GM21723 (cell line): ENCODE measurements around the gene ERICH2.
"Not testable (repeated sequence)": the region's sequence is repeated elsewhere in the genome, so short reads cannot be mapped to it uniquely, and the experiment has no call there.

ENCODE experiments used
- ATAC-seq: cut with Tn5 transposase; IDR thresholded peaks from one replicate; pipeline ENCODE4 v1.9.1; 2021; ENCODE audit warnings: mild to moderate bottlenecking, moderate library complexity; ENCODE audit not compliant: unreplicated experiment

Gene ERICH2, protein sequence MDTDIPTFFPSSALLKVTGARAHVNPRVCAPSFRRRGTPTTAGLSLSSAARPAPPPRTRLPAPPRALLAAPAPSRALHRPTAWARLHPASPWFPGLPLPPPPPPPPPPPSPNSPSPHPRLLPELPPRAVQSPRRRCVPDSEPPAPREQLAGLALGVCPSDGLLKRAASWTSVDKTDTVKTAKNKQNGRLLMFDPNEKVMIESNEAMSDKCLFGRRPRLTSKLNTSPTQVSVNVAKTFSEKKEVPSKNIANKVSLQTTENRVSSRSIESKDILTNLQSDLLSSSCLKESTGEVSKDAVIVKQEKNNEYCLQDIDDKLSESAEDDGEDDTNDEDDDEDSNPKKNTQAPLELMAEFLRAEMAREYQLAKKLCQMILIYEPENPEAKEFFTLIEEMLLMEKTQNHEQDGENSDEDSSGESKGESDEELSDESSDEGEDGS

GRCh38 chr2:170770008-170770605 is at the start of gene ERICH2:
ERICH2 (plus strand) TSS chr2:170770378; CDS start chr2:170770682, 304 bp downstream.
- peak; percentile 68 for ATAC-seq

GRCh38 chr2:170721678-170722077 is 48.5 kb upstream of the ERICH2 start:
- no peak for ATAC-seq

GRCh38 chr2:170722301-170722700 is 47.9 kb upstream of the ERICH2 start:
- no peak for ATAC-seq

- ATAC-seq = no peak
Measured at GRCh38 chr2:170723446-170723958, 46.7 kb upstream of the ERICH2 start.

GRCh38 chr2:170733798-170734600 is 36.2 kb upstream of the ERICH2 start:
- no peak for ATAC-seq

- not testable (repeated sequence) for ATAC-seq
Measured at GRCh38 chr2:170734601-170735000, 35.6 kb upstream of the ERICH2 start.

DNA sequence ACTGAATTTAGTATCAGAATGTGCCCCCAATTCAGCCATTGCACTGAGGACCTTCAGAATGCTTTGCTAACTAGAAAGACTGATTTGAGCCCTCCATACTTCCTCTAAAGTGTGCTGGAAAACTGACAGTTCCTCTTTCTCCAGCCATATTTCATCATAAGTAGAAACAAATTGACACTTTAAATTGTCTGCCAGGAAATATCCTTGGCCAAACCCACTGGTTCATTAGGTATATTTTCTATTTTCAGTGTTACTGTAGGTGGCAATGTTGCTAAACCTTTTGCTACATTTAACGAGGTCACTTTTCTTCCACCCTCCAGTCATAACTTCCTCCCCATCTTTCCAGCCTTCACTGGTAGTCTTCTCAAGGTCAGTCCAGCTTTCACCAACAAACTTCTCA is 33.5 kb upstream of the ERICH2 start:
- ATAC-seq = no peak

DNA sequence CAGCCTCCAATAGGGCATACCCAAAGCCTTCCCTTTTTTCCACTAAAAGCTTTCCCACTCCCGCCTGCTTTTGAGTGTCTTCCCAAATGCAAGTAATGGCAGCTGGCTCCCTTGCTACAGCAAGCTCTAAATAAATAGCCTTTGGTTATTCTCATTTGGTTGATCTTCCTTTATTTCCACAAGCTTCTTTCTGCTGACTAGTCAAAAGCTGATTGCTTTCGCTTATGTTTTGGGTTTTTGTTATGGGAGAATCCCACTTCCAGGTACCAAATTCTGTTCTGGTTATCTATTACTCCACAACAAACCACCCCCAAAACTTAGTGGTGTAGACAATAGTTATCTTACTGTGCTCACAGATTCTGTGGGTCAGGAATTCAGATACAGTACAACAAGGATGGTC is 32.8 kb upstream of the ERICH2 start:
- no peak for ATAC-seq

DNA sequence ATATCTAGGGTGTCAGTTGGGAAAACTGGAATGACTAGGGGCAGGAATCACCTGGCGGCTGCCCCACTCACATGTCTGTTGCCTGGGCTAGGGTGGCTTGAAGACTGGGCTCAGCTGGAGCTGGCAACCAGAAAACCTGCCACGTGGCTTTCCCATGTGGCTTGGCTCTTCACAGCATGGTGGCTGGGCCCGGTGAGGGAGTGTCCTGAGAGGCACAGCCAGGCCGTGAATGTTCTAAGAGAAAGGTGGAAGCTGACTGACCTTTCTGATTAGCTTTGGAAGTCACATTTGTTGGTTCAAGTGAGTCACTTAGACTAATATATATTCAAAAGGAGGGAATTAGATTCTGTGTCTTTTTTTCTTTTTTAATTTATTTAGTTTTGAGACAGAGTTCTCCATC is 32.4 kb upstream of the ERICH2 start:
- ATAC-seq = no peak

DNA sequence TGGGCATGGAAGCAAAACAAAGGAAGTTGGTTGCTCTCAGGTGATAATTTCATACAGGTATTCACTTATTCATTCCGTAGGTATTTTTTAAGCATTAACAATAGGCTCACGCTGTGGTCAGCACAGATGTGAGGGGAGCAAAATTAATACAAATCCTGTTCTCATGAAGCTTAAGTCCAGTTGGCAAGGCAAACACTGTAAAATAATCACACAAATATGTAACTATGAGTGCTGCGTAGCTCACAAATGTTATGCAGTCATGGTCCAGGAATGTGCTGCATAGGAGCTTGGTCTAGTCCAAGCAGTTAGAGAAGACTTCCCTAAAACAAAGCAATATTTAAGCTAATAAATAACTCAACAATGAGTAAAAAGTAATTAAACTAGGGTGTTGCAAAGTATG is 31.1 kb upstream of the ERICH2 start:
- no peak for ATAC-seq

- no peak for ATAC-seq
Measured at GRCh38 chr2:170739507-170740046, 30.6 kb upstream of the ERICH2 start.

DNA sequence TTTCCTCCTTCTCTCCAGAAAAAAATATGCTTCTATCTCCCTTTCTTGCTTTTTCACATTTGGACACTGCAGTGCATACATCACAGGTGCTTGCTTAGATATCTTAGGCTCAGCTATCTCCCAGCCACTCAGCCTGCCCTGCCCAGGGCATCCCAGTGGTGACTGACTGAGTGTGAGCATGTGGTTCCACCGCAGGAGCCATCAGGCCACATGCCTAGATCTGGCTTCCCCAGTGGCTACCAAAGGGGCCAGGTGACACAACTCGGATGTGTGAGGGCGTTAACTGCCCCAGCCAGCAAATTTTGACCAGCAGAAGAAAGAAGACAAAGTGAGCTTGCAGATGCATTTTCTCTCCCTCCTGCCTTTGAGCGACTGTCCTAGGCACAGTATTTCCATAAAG is 29.5 kb upstream of the ERICH2 start:
- no peak for ATAC-seq

DNA sequence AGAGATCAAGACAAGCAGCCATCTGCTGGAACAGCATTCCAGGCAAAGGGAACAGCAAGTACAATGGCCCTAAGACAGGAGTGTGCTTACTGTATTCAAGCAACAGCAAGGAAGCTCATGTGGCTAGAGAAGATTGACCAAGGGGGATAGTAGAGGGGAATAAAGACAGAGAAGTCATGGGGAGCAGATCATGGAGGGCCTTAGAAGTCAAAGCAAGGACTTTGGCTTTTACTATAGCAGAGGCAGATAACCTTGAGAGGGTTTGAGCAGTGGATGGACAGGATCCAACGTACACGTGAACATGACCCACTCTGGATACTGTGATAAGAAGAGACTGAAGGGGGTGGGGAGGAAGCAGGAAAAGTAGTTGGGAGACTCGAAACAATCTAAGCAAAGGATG is 28.2 kb upstream of the ERICH2 start:
- ATAC-seq = no peak

GRCh38 chr2:170742896-170743529 is 27.2 kb upstream of the ERICH2 start:
- ATAC-seq = no peak

- ATAC-seq = no peak
Measured at GRCh38 chr2:170743530-170744239, 26.5 kb upstream of the ERICH2 start.

GRCh38 chr2:170744248-170745002 is 25.8 kb upstream of the ERICH2 start:
- ATAC-seq = no peak

DNA sequence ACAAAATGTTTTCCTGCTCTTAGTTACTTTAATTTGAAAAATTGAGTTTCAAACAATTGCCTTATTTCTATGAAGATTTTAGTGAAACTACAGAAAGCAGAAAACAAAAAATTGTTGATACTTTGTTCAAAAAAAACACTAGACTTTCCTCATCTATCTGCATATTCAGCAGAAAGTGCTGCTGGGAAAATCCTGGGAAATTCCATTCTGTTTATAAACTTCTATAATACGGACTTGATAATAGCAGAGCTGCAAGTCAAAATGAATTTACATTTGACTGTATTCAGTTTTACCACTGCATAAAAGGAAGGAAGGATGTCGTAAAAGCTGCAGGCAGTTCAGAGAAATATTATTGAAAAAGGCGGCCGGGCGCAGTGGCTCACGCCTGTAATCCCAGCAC is 24.9 kb upstream of the ERICH2 start:
- no peak for ATAC-seq

DNA sequence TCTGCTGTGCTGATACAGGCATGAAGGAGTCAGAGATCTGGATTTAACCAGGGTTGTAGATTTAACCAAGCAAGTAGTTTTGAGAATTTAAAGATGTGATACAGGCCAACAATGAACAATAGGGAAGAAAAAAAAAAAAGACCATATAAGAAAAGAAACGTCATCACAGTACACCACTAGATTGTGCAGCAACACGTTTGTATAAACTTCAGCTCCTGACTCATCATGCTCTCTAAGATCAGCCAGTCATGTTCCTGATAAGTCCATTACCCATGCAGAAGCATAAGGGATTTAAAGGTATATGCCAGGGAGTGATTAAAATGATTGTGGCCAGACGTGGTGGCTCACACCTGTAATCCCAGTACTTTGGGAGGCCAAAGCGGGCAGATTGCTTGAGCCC is 22.3 kb upstream of the ERICH2 start:
- ATAC-seq = no peak

DNA sequence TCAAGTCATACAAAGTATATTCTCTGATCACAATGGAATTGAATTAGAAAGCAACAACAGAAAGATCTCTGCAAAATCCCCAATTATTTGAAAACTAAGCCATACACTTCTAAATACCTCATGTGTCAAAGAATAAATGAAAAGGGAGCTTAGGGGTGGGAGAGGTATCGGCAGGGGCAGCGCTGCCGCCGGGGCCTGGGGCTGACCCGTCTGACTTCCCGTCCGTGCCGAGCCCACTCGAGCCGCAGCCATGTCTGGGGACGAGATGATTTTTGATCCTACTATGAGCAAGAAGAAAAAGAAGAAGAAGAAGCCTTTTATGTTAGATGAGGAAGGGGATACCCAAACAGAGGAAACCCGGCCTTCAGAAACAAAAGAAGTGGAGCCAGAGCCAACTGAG is 18.6 kb upstream of the ERICH2 start:
- ATAC-seq = not testable (repeated sequence)
